Body of pancreas (tissue), 4 donors: ENCODE data around the gene RPL35.

ENCODE experiments used
- POLR2A ChIP-seq, 3 donors: fragments of 450-650 bp; IDR thresholded peaks; one replicate each; pipeline ENCODE4 v1.6.1; 2016; ENCODE audit warnings: antibody characterized with exemption in 3 of 3, mild to moderate bottlenecking in 2 of 3
- TF ChIP-seq, protein P1 (sequence below), 7 experiments: fragments of 450-650 bp in 4 of 7; fragments of 200-600 bp in 3 of 7; sonication (generic) in 3 of 7; IDR thresholded peaks; one replicate each; pipeline ENCODE4 v1.5.1; 2016 to 2019; ENCODE audit warnings: antibody characterized with exemption in 7 of 7

DNA sequence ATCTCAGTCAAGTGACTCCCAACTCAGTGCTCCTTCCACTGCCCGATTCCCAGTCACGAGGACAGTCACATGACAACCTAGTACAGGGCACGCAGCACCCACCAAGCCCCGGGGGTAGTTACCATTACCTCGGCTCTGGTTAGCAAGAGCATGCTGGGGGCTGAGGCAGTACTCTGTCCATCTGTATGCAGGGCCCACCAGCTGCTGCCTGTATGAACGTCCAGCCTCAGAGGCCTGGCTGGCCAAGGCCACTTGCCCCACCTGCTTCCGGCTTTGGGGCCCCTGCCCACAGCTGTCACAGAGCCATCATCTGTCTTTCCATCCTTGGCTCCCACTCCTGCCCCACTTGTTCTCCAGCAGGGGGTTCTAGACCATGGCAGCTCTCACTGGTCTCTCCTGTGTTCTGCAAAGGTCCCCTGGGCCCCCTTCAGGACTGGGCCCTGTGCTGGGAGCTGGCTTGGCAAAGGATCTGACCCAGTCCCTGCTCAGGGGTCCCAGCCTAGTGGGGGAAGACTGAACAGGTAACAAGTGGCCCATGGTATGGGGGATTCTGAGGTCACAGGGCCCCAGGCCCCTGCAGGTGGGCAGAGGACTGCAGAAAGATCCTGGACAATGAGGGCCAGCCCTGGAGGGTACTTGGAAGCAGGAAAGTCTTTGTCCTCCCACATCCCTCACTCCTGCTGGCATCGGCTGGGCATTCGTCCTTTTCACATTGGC lies 3.3 kb downstream of the RPL35 start:
- TF ChIP-seq, protein P1, sequence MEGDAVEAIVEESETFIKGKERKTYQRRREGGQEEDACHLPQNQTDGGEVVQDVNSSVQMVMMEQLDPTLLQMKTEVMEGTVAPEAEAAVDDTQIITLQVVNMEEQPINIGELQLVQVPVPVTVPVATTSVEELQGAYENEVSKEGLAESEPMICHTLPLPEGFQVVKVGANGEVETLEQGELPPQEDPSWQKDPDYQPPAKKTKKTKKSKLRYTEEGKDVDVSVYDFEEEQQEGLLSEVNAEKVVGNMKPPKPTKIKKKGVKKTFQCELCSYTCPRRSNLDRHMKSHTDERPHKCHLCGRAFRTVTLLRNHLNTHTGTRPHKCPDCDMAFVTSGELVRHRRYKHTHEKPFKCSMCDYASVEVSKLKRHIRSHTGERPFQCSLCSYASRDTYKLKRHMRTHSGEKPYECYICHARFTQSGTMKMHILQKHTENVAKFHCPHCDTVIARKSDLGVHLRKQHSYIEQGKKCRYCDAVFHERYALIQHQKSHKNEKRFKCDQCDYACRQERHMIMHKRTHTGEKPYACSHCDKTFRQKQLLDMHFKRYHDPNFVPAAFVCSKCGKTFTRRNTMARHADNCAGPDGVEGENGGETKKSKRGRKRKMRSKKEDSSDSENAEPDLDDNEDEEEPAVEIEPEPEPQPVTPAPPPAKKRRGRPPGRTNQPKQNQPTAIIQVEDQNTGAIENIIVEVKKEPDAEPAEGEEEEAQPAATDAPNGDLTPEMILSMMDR (IDR thresholded peaks at IDR 0.05) = no peak
- no peak for TF ChIP-seq POLR2A (IDR thresholded peaks at IDR 0.05)
